Measurements from ENCODE around the gene FANCB. TPM values are rescaled to one million over a fixed set of nuclear protein-coding genes. Genes with fewer than 3 reads are reported as not detected.

FANCB gene
- total and polyA plus RNA-seq, 9 of the 15 experiments (the other 6 are each of a cell fraction or from before 2014, with no cell fraction given), result 6.5 to 21.3 (median 14.6) TPM

GRCh38 chrX:14872851-14873675 lies at the start of gene FANCB, which contains the start of gene MOSPD2 (continued):
- TF ChIP-seq MITF (IDR thresholded peaks at IDR 0.05) (peak; percentile 69; the same call in 1 of the 2 replicates), E2F8 (IDR thresholded peaks at IDR 0.05; ENCODE audit: low read depth, partially characterized antibody) (peak; percentile 21), RBBP5 (IDR thresholded peaks at IDR 0.05; ENCODE audit: borderline replicate concordance, insufficient read depth, low read length, poor library complexity, severe bottlenecking) (peak; percentile 78), SLC30A9 (CRISPR knock-in tag; IDR thresholded peaks at IDR 0.05) (no peak)
- TF ChIP-seq, protein P1, sequence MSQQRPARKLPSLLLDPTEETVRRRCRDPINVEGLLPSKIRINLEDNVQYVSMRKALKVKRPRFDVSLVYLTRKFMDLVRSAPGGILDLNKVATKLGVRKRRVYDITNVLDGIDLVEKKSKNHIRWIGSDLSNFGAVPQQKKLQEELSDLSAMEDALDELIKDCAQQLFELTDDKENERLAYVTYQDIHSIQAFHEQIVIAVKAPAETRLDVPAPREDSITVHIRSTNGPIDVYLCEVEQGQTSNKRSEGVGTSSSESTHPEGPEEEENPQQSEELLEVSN (IDR thresholded peaks at IDR 0.05; ENCODE audit: borderline replicate concordance in 1 of 2, extremely low read depth in 1 of 2, insufficient read depth in 1 of 2, insufficient read length in 1 of 2, low read depth in 1 of 2, low read length in 1 of 2, poor library complexity in 1 of 2, severe bottlenecking in 1 of 2), result peak; percentile 88 to 97

All from K562 (cell line).